Effector CD4-positive, alpha-beta T cell (primary cell): Measurements from ENCODE around the gene PKD1L1.

Source experiments
- DNase-seq: peaks from one replicate; pipeline ENCODE4 v3.0.0-alpha.2; 2020

PKD1L1 gene

GRCh38 chr7:47725031-47725780 is 223.1 kb downstream of the PKD1L1 start:
- DNase-seq: no peak
